Ascending aorta (tissue), 2 donors: ENCODE measurements around the gene NUBPL. TPM values are rescaled to one million over a fixed set of nuclear protein-coding genes. Genes with fewer than 3 reads are reported as not detected.

Experiments
- DNase-seq, 2 donors: peaks; one replicate each; pipeline ENCODE4 v3.0.0-alpha.2; 2019; ENCODE audit warnings: low spot score in 2 of 2
- H3K27ac ChIP-seq, 2 donors: fragments of 200-600 bp; sonication (generic); one replicate each; pipeline ENCODE4 v1.5.1; 2016 to 2017; ENCODE audit warnings: mild to moderate bottlenecking in 1 of 2
- H3K27me3 ChIP-seq: fragments of 200-600 bp; sonication (generic); one replicate; pipeline ENCODE4 v1.5.1; 2017
- H3K36me3 ChIP-seq, 2 donors: fragments of 200-600 bp; sonication (generic); one replicate each; pipeline ENCODE4 v1.5.1; 2016
- H3K4me1 ChIP-seq, 2 donors: fragments of 200-600 bp; sonication (generic); one replicate each; pipeline ENCODE4 v1.5.1; 2016 to 2017; ENCODE audit warnings: mild to moderate bottlenecking in 1 of 2
- H3K4me3 ChIP-seq, 2 donors: fragments of 200-600 bp; sonication (generic); one replicate each; pipeline ENCODE4 v1.5.1; 2016 to 2017; ENCODE audit warnings: mild to moderate bottlenecking in 1 of 2
- H3K9me3 ChIP-seq, 2 donors: fragments of 200-600 bp; sonication (generic); one replicate each; pipeline ENCODE4 v1.5.1; 2016
- intact Hi-C: fragments of 100-400 bp; cut with DNase I; formaldehyde crosslinking; loops from one replicate; pipeline ENCODE4 v1.15.1; 2023
- total RNA-seq: library from RNA; depleted of rRNA; stranded (reverse); fragments of >200 nt; gene quantifications from one replicate; pipeline ENCODE4 v1.1.0, GENCODE V29; 2016
- TF ChIP-seq, protein P1 (sequence below), 3 experiments: fragments of 200-600 bp in 2 of 3; fragments of 450-650 bp in 1 of 3; sonication (generic) in 2 of 3; IDR thresholded peaks; one replicate each; pipeline ENCODE4 v1.5.1; 2016 to 2019; ENCODE audit warnings: antibody characterized with exemption in 3 of 3, mild to moderate bottlenecking in 1 of 3, moderate library complexity in 1 of 3

NUBPL gene
- total RNA-seq, 1 donor from 2014 or later: 1.7 TPM

DNA sequence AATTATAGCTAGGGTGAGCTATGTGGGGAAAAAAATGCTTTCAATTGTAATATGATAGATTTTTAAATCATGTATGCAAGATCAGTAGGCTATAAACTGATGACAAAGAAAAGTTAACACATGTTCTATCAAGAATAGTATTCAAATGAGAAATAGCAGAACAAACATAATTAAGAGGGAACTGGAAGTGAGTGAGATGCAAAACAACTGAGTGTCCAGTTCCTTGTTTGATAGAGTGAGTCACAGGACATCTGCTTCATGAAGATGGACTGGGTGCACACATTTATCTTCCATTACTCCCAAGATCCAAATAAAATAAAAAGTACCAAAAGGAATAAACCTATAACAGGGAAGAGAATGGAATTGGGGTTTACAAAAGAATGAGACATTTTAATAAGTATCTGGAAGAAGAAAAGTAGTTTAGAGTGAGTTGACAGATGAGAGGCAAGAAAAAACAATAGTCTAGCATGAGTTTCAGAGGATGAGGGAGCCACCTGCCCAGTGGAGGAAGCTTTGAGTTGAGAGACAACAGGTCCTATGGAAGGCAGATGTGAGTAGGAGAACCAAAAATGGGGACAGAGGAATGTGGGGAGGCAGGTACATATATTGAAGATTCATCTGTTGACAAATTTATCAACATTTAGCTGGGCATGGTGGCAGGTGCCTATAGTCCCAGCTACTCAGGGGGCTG is 337.8 kb downstream of the NUBPL start:
- no peak overlapping the region for H3K27ac ChIP-seq
- DNase-seq: no peak
- H3K9me3 ChIP-seq: no peaks in the 10 kb centered on the region
- no peaks in the 10 kb centered on the region for H3K27me3 ChIP-seq
- no peaks in the 10 kb centered on the region for H3K4me1 ChIP-seq
- no peaks in the 10 kb centered on the region for H3K36me3 ChIP-seq
- TF ChIP-seq, protein P1, sequence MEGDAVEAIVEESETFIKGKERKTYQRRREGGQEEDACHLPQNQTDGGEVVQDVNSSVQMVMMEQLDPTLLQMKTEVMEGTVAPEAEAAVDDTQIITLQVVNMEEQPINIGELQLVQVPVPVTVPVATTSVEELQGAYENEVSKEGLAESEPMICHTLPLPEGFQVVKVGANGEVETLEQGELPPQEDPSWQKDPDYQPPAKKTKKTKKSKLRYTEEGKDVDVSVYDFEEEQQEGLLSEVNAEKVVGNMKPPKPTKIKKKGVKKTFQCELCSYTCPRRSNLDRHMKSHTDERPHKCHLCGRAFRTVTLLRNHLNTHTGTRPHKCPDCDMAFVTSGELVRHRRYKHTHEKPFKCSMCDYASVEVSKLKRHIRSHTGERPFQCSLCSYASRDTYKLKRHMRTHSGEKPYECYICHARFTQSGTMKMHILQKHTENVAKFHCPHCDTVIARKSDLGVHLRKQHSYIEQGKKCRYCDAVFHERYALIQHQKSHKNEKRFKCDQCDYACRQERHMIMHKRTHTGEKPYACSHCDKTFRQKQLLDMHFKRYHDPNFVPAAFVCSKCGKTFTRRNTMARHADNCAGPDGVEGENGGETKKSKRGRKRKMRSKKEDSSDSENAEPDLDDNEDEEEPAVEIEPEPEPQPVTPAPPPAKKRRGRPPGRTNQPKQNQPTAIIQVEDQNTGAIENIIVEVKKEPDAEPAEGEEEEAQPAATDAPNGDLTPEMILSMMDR (IDR thresholded peaks at IDR 0.05): no peak
- no peak overlapping the region for H3K4me3 ChIP-seq
- intact Hi-C loops: no loop called here

DNA sequence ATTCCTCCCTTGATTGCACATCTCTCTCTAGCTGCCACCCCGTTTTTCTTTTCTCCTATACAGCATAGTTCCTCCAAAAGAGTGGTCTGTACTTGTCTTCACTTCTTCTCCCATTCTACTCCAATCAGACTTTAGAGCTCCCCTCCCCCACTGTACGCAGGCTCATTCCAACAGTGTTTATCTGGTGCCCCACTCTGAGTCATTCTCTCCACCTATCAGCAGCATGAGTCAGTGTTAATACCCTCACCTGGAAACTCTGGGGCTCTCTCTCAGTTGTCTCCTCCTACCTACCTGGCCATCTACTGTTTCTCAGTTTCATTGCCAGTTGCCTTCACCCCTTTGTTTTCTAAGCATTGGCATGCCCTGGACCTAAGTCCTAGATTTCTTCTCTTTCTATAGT is 340.8 kb downstream of the NUBPL start:
- no peaks in the 10 kb centered on the region for H3K4me1 ChIP-seq
- H3K27me3 ChIP-seq: no peaks in the 10 kb centered on the region
- intact Hi-C loops: no loop called here
- no peaks in the 10 kb centered on the region for H3K36me3 ChIP-seq
- H3K4me3 ChIP-seq: no peak overlapping the region
- no peak for DNase-seq
- H3K27ac ChIP-seq: no peak overlapping the region
- TF ChIP-seq, protein P1 (IDR thresholded peaks at IDR 0.05): no peak
- no peaks in the 10 kb centered on the region for H3K9me3 ChIP-seq

DNA sequence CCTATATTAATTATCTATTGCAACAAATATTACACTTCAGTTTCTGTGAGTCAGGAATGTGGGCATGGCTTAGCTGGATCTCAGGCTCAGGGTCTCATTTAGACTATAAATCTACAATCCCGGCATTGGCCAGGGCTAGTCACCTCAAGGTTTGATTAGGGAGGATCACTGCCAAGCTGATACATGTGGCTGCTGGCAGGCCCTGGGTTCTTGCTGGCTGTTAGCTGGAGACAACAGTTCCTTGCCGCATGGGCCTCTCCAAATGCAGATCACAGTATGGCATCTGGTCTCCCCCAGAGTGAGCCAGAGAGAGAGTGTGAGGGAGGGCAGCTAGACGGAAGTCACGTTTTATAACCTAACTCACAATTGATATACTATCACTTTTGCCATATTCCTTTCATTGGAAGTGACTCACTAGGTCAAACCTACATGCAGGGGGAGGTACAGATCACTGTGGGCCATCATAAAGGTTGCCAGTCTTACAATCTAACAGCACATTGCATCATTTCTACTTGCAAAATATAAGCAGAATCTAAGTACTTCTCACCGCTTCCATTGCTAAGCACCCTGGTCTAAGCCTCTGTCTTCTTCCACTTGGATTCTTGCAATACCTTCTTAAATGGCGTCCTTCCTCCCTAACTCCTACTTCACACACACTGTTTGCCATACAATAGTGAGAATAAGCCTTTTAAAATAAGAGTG is 341.9 kb downstream of the NUBPL start:
- no peak overlapping the region for H3K27ac ChIP-seq
- H3K4me3 ChIP-seq: no peak overlapping the region
- H3K27me3 ChIP-seq: no peaks in the 10 kb centered on the region
- no peak for DNase-seq
- H3K4me1 ChIP-seq: no peaks in the 10 kb centered on the region
- TF ChIP-seq, protein P1 (IDR thresholded peaks at IDR 0.05): no peak
- H3K36me3 ChIP-seq: no peaks in the 10 kb centered on the region
- intact Hi-C loops: no loop called here
- no peaks in the 10 kb centered on the region for H3K9me3 ChIP-seq

DNA sequence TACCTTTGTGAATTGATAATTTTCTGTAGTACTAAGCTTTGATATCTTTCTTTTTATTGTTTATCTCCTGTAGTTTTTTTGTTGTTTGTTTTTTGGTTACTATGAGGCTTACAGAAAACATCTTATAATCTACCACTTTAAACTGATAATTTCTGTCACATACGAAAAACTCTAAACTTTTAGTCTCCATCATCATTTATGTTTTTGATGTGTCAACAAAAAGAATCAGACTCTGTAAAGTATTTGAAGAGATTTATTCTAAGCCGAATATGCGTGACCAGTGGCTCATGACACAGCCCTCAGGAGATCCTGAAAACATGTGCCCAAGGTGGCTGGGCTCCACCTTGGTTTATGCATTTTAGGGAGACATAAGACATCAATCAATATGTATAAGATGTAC is 348.8 kb downstream of the NUBPL start:
- H3K9me3 ChIP-seq: peaks cover 0 to 18% of the 10 kb centered on the region in 2 donors
- no peaks in the 10 kb centered on the region for H3K4me1 ChIP-seq
- TF ChIP-seq, protein P1 (IDR thresholded peaks at IDR 0.05): no peak
- no peaks in the 10 kb centered on the region for H3K27me3 ChIP-seq
- DNase-seq: no peak
- no peak overlapping the region for H3K4me3 ChIP-seq
- no peaks in the 10 kb centered on the region for H3K36me3 ChIP-seq
- H3K27ac ChIP-seq: no peak overlapping the region
- intact Hi-C loops: no loop called here

Other genes with a start within 250 kb of the NUBPL start
- gene HEATR5A, start 140.9 kb upstream of the NUBPL start, total RNA-seq: 11.6 TPM
- gene DTD2, start 103.9 kb upstream of the NUBPL start, total RNA-seq: 120 TPM
- gene GPR33, start 73.4 kb upstream of the NUBPL start, total RNA-seq: not detected